Measurements from ENCODE around the gene KLHDC7B.

DNA sequence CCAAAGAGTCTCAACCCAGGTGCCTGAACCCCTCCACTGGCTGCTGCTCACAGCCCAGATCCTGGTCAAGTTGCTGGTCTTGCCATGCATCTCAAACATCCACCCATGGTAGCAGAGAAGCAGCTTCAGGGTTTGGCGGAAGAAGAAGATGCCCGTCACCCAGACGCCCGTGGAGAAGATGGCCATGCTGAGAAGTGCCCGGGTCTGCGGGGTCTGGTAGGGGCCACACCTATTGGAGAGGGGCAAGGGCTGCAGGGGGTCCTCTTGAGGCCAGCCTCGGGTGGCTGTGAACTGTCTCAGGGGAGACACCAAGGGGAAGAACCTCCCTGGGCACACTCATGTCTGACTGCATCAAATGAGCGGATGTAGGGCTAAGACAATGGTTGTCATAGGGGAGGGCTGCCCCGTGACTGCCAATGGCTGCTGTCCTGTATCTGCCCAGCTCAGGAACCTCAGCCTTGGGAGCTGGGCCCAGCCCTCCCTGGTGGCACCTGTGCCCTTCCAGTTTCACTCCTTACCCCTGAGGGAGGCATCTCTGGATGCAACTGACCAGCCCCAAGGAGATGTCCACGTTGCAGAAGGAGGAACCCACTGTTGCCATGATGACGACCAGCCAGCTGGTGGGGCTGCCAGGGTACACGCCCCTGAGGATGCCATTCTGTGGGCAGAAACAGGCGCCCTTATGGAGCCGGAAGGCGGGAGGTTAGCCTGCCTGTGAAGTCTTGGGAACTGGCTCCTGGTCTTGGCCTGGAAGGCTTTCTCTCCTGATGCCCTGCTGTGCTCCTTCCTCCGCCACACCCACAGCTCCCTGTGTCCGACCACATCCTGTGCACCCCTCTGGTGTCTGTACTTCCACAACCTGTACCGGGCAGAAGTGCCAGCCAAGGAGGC is 31.4 kb downstream of the KLHDC7B start:
- TF ChIP-seq POLR2AphosphoS5 (IDR thresholded peaks at IDR 0.05; ENCODE audit: low read depth, low read length) (no peak), POLR2A (IDR thresholded peaks at IDR 0.05; ENCODE audit: low read depth, low read length) (no peak), POU2F2 (IDR thresholded peaks at IDR 0.05; ENCODE audit: low read depth, low read length) (no peak), TAF1 (IDR thresholded peaks at IDR 0.05; ENCODE audit: low read depth, low read length) (no peak)
